Kidney (tissue), 14 donors: ENCODE measurements around the gene TOMM5. TPM values are rescaled to one million over a fixed set of nuclear protein-coding genes. Genes with fewer than 3 reads are reported as not detected.
A peak's percentile ranks its signal among the peaks of the same experiment; 100 is the strongest.

ENCODE experiments used
- DNase-seq, 5 donors: peaks; one replicate each; pipeline ENCODE4 v3.0.0-alpha.2; 2013 to 2020
- FAIRE-seq: peaks from 2 replicates; lab custom pipeline; 2012; peaks lifted over from hg19 to GRCh38; lab: Jason Lieb, UNC
- H3K27ac ChIP-seq, 2 donors: one replicate each; pipeline ENCODE4 v1.7.0; 2013; ENCODE audit warnings: low read depth in 2 of 2, low read length in 2 of 2, inconsistent platforms in 1 of 2
- H3K27me3 ChIP-seq: one replicate; pipeline ENCODE4 v1.7.1; 2013; ENCODE audit warnings: low read length, inconsistent platforms; ENCODE audit not compliant: control insufficient read depth, insufficient read depth
- H3K36me3 ChIP-seq, 3 donors: one replicate each; pipeline versions ENCODE4 v1.7.0 to v1.7.1; 2013; ENCODE audit warnings: low read length in 3 of 3, control low read depth in 1 of 3, inconsistent platforms in 1 of 3; ENCODE audit not compliant: insufficient read depth in 3 of 3, control insufficient read depth in 2 of 3
- H3K4me1 ChIP-seq, 3 donors: one replicate each; pipeline versions ENCODE4 v1.7.0 to v1.7.1; 2013; ENCODE audit warnings: low read length in 3 of 3, inconsistent platforms in 1 of 3, low read depth in 1 of 3; ENCODE audit not compliant: control insufficient read depth in 2 of 3, insufficient read depth in 2 of 3
- H3K4me3 ChIP-seq, 3 donors: one replicate each; pipeline versions ENCODE4 v1.7.0 to v1.8.1; 2013; ENCODE audit warnings: low read length in 3 of 3, control low read depth in 1 of 3, inconsistent platforms in 1 of 3
- H3K9ac ChIP-seq, 3 donors: one replicate each; pipeline versions ENCODE4 v1.7.0 to v1.7.1; 2013; ENCODE audit warnings: low read length in 3 of 3, control low read depth in 1 of 3, inconsistent platforms in 1 of 3
- H3K9me3 ChIP-seq, 3 donors: one replicate each; pipeline versions ENCODE4 v1.7.0 to v1.7.1; 2013; ENCODE audit warnings: low read length in 3 of 3, control low read depth in 1 of 3, inconsistent platforms in 1 of 3; ENCODE audit not compliant: control insufficient read depth in 2 of 3, insufficient read depth in 1 of 3
- CTCF ChIP-seq: IDR thresholded peaks from 3 replicates; pipeline ENCODE4 v1.5.1; 2012; ENCODE audit warnings: mild to moderate bottlenecking, moderate library complexity, borderline replicate concordance; ENCODE audit not compliant: insufficient read depth; ENCODE audit errors: extremely low read depth
- intact Hi-C: fragments of 100-400 bp; cut with DNase I; formaldehyde crosslinking; loops from one replicate; pipeline ENCODE4 v1.11.1; 2022
- polyA plus RNA-seq: library from polyadenylated mRNA; stranded (reverse); fragments of 350-450 nt; fragmentation: Illumina TruSeq; extraction: RNeasy Lipid Tissue Mini Kit (QIAGEN cat#74804); gene quantifications from one replicate; pipeline ENCODE4 v1.2.3, GENCODE V29; 2014; ENCODE audit warnings: low read depth, low replicate concordance; ENCODE audit not compliant: insufficient read depth
- total RNA-seq: library from RNA; stranded (reverse); fragmentation: NEBNext Ultra II Directional; extraction: Animal tissue kit (Norgen Biotek cat#: 25700); gene quantifications from one replicate; pipeline ENCODE4 v1.2.1, GENCODE V29; 2021
- donor health status: control.
- donor health status: control.
- donor health status: control.
- donor health status: control.
- donor health status: control.
- donor health status: DM: yes; HTN: yes; CAD: no.
- donor health status: Normal renal cell carcinoma (clear cell type).

Gene TOMM5
- total and polyA plus RNA-seq, 2 donors from 2014 or later = 59.5 to 197 TPM

DNA sequence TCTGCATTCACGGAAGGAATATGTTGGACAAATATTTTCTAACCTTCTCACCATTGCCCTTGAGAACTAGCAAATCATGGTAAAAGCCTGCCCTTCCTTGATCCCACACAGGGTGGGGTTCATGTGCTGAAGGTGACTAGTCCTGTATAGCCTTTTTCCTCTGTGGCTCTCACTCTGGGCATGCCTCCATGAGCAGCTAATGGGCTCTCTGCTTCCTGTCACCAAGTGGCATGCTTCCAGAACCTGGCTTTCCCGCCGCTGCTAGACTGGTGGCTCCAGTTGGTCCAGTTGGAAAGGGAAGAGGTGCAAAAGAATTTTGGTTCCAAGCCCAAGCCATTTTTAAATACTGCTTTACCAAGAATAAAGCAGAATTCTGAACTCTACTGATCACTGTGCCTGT lies 51.8 kb downstream of the TOMM5 start:
- no peak overlapping the region for H3K27ac ChIP-seq
- no peaks in the 10 kb centered on the region for H3K27me3 ChIP-seq
- TF ChIP-seq CTCF = no peak
- no peak overlapping the region for H3K9ac ChIP-seq
- no peak for FAIRE-seq
- peak in 3 of 5 donors; percentile 24 to 82 (median 28) for DNase-seq
- intact Hi-C loops = no loop called here
- peaks cover 0 to 15% (median 0%) of the 10 kb centered on the region in 3 donors for H3K36me3 ChIP-seq
- peaks cover 0 to 3% (median 0%) of the 10 kb centered on the region in 3 donors for H3K4me1 ChIP-seq
- H3K4me3 ChIP-seq = no peak overlapping the region
- H3K9me3 ChIP-seq = no peaks in the 10 kb centered on the region

DNA sequence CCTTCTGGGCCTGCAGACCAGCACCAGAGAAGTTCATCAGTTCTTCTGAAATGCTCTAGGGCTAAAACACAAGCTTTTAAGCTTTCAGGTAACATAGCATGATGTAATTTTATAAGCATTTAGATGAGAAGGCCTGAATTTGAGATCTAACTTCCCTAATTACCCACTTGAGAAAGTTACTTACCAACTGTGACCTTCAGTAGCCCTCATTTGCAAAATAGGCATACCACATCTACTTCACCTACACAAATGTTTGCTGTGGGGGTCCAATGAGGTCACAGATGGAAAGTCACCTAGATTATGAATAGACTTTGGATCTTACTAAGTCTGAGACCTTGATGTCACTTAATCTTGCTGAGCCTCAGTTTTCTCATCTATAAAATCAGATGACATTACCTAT lies 52.8 kb downstream of the TOMM5 start:
- H3K4me3 ChIP-seq = no peak overlapping the region
- H3K27ac ChIP-seq = no peak overlapping the region
- intact Hi-C loops = no loop called here
- no peaks in the 10 kb centered on the region for H3K27me3 ChIP-seq
- no peaks in the 10 kb centered on the region for H3K9me3 ChIP-seq
- DNase-seq (no peak), FAIRE-seq (no peak)
- no peak for TF ChIP-seq CTCF
- peaks cover 0 to 17% (median 0%) of the 10 kb centered on the region in 3 donors for H3K36me3 ChIP-seq
- peaks cover 0 to 3% (median 0%) of the 10 kb centered on the region in 3 donors for H3K4me1 ChIP-seq
- H3K9ac ChIP-seq = no peak overlapping the region

Other genes starting within 250 kb of the TOMM5 start
- 101 TPM for gene GRHPR, start 169.9 kb downstream of the TOMM5 start, total RNA-seq
- gene GRHPR, start 169.9 kb downstream of the TOMM5 start, polyA plus RNA-seq = 257 TPM
- 14.1 TPM for gene ZBTB5, start 127.1 kb downstream of the TOMM5 start, total RNA-seq
- gene ZBTB5, start 127.1 kb downstream of the TOMM5 start, polyA plus RNA-seq = 6.1 TPM
- gene POLR1E, start 106.6 kb downstream of the TOMM5 start, total RNA-seq = 17.2 TPM
- 8.2 TPM for gene POLR1E, start 106.6 kb downstream of the TOMM5 start, polyA plus RNA-seq
- gene FBXO10, start 16.2 kb downstream of the TOMM5 start, total RNA-seq = 6.7 TPM
- 6.2 TPM for gene FBXO10, start 16.2 kb downstream of the TOMM5 start, polyA plus RNA-seq
- gene FRMPD1, start 58.4 kb upstream of the TOMM5 start, total RNA-seq = 0.19 TPM
- gene FRMPD1, start 58.4 kb upstream of the TOMM5 start, polyA plus RNA-seq = 0.90 TPM
- 12.4 TPM for gene TRMT10B, start 161.2 kb upstream of the TOMM5 start, total RNA-seq
- 5.2 TPM for gene TRMT10B, start 161.2 kb upstream of the TOMM5 start, polyA plus RNA-seq
- 32.3 TPM for gene EXOSC3, start 192.5 kb upstream of the TOMM5 start, total RNA-seq
- gene EXOSC3, start 192.5 kb upstream of the TOMM5 start, polyA plus RNA-seq = 31.6 TPM
- gene DCAF10, start 208.2 kb upstream of the TOMM5 start, total RNA-seq = 28.5 TPM
- 10.6 TPM for gene DCAF10, start 208.2 kb upstream of the TOMM5 start, polyA plus RNA-seq